H9 (cell line): ENCODE results near the gene ADA. TPM values are rescaled to one million over a fixed set of nuclear protein-coding genes. Genes with fewer than 3 reads are reported as not detected.

Experiments used
- DNase-seq: peaks from one replicate; pipeline ENCODE4 v3.0.0-alpha.2; 2017
- H2AFZ ChIP-seq: one replicate; pipeline ENCODE4 v1.6.1; 2013; ENCODE audit warnings: mild to moderate bottlenecking, low read length, control low read depth, moderate library complexity
- H2AK5ac ChIP-seq: 2 replicates; pipeline ENCODE4 v1.6.1; 2013; ENCODE audit warnings: low read length, control low read depth, mixed read lengths; ENCODE audit not compliant: insufficient read length
- H2BK120ac ChIP-seq: one replicate; pipeline ENCODE4 v1.6.1; 2013; ENCODE audit warnings: low read depth, mild to moderate bottlenecking, low read length, control low read depth, inconsistent platforms; ENCODE audit not compliant: poor library complexity, severe bottlenecking
- H2BK12ac ChIP-seq: 2 replicates; pipeline ENCODE4 v1.6.1; 2013; ENCODE audit warnings: low read length, control low read depth, mixed read lengths, low read depth; ENCODE audit not compliant: insufficient read length
- H2BK15ac ChIP-seq: 2 replicates; pipeline ENCODE4 v1.6.1; 2013; ENCODE audit warnings: low read depth, low read length, control low read depth
- H2BK20ac ChIP-seq: one replicate; pipeline ENCODE4 v1.6.1; 2013; ENCODE audit warnings: low read depth, mild to moderate bottlenecking, low read length, control low read depth, inconsistent platforms; ENCODE audit not compliant: poor library complexity, severe bottlenecking
- H2BK5ac ChIP-seq: 2 replicates; pipeline ENCODE4 v1.6.1; 2013; ENCODE audit warnings: low read length, control low read depth, mixed read lengths; ENCODE audit not compliant: insufficient read length
- H3K14ac ChIP-seq: 2 replicates; pipeline ENCODE4 v1.6.1; 2013; ENCODE audit warnings: low read length, control low read depth; ENCODE audit not compliant: insufficient read depth
- H3K18ac ChIP-seq: 2 replicates; pipeline ENCODE4 v1.6.1; 2013; ENCODE audit warnings: low read depth, mild to moderate bottlenecking, mixed read lengths, low read length, control low read depth; ENCODE audit not compliant: insufficient read length
- H3K23ac ChIP-seq: 2 replicates; pipeline ENCODE4 v1.6.1; 2013; ENCODE audit warnings: low read length, control low read depth, mixed read lengths, low read depth; ENCODE audit not compliant: insufficient read length
- H3K23me2 ChIP-seq: 2 replicates; pipeline ENCODE4 v1.6.1; 2013; ENCODE audit warnings: low read depth, mild to moderate bottlenecking, mixed read lengths, low read length, control low read depth; ENCODE audit not compliant: insufficient read length, poor library complexity, severe bottlenecking
- H3K27ac ChIP-seq: 2 replicates; pipeline ENCODE4 v1.5.1; 2013; ENCODE audit warnings: low read length, control low read depth, mixed read lengths, low read depth; ENCODE audit not compliant: insufficient read length
- H3K27me3 ChIP-seq: 2 replicates; pipeline ENCODE4 v1.6.1; 2013; ENCODE audit warnings: low read length, control low read depth, inconsistent platforms; ENCODE audit not compliant: insufficient read depth
- H3K4ac ChIP-seq: 2 replicates; pipeline ENCODE4 v1.6.1; 2013; ENCODE audit warnings: low read depth, mild to moderate bottlenecking, control low read depth, inconsistent platforms, low read length, moderate library complexity
- H3K4me1 ChIP-seq: 2 replicates; pipeline ENCODE4 v1.6.1; 2013; ENCODE audit warnings: low read length, control low read depth, inconsistent platforms; ENCODE audit not compliant: insufficient read depth
- H3K4me2 ChIP-seq: 2 replicates; pipeline ENCODE4 v1.6.1; 2013; ENCODE audit warnings: low read length, control low read depth, mixed read lengths; ENCODE audit not compliant: insufficient read length, insufficient read depth
- H3K56ac ChIP-seq: 2 replicates; pipeline ENCODE4 v1.6.1; 2013; ENCODE audit warnings: low read depth, mild to moderate bottlenecking, mixed read lengths, low read length, control low read depth; ENCODE audit not compliant: insufficient read length
- H3K79me1 ChIP-seq: 2 replicates; pipeline ENCODE4 v1.6.1; 2013; ENCODE audit warnings: low read depth, mild to moderate bottlenecking, moderate library complexity, low read length, control low read depth, inconsistent platforms; ENCODE audit not compliant: insufficient read depth, poor library complexity, severe bottlenecking
- H3K79me2 ChIP-seq: 2 replicates; pipeline ENCODE4 v1.6.1; 2013; ENCODE audit warnings: low read length, control low read depth, inconsistent platforms; ENCODE audit not compliant: insufficient read depth
- H3K9ac ChIP-seq: 2 replicates; pipeline ENCODE4 v1.6.1; 2013; ENCODE audit warnings: low read length, control low read depth, mixed read lengths; ENCODE audit not compliant: insufficient read length; ENCODE audit errors: extremely low read depth
- H3K9me3 ChIP-seq: one replicate; pipeline ENCODE4 v1.6.1; 2013; ENCODE audit warnings: low read depth, low read length, inconsistent platforms; ENCODE audit not compliant: control insufficient read depth
- H3T11ph ChIP-seq: one replicate; pipeline ENCODE4 v1.6.1; 2013; ENCODE audit warnings: mild to moderate bottlenecking, low read length, control low read depth, inconsistent platforms
- H4K20me1 ChIP-seq: one replicate; pipeline ENCODE4 v1.6.1; 2013; ENCODE audit not compliant: control insufficient read depth, insufficient read length, insufficient read depth
- H4K5ac ChIP-seq: 2 replicates; pipeline ENCODE4 v1.6.1; 2013; ENCODE audit warnings: low read depth, mild to moderate bottlenecking, mixed read lengths, low read length, control low read depth; ENCODE audit not compliant: insufficient read length
- H4K8ac ChIP-seq: replicated peaks from 2 replicates; pipeline ENCODE4 v1.6.1; 2013; ENCODE audit warnings: low read length, control low read depth, mixed read lengths, low read depth; ENCODE audit not compliant: insufficient read length
- H4K91ac ChIP-seq: 2 replicates; pipeline ENCODE4 v1.6.1; 2013; ENCODE audit warnings: low read depth, mild to moderate bottlenecking, moderate library complexity, mixed read lengths, low read length, control low read depth; ENCODE audit not compliant: insufficient read length
- H3K27ac Mint-ChIP-seq, 3 experiments: 2 replicates in 2 of 3; 3 replicates in 1 of 3; pipeline ENCODE4 v1.8.0; 2020 to 2021; ENCODE audit warnings: mixed read lengths in 3 of 3, mild to moderate bottlenecking in 1 of 3, moderate library complexity in 1 of 3
- H3K27me3 Mint-ChIP-seq: 2 replicates; pipeline ENCODE4 v1.8.0; 2021; ENCODE audit warnings: low read depth, mild to moderate bottlenecking, moderate library complexity, mixed read lengths
- H3K36me3 Mint-ChIP-seq, 3 experiments: 2 replicates in 2 of 3; 3 replicates in 1 of 3; pipeline ENCODE4 v1.8.0; 2020 to 2021; ENCODE audit warnings: low read depth in 3 of 3, mixed read lengths in 3 of 3; ENCODE audit not compliant: insufficient read depth in 1 of 3
- H3K4me1 Mint-ChIP-seq, 2 experiments: 2 replicates each; pipeline ENCODE4 v1.8.0; 2020; ENCODE audit warnings: mixed read lengths in 2 of 2
- H3K4me3 Mint-ChIP-seq, 2 experiments: 2 replicates in 1 of 2; 3 replicates in 1 of 2; pipeline ENCODE4 v1.8.0; 2020 to 2021; ENCODE audit warnings: mild to moderate bottlenecking in 2 of 2, mixed read lengths in 2 of 2, moderate library complexity in 1 of 2
- H3K9me3 Mint-ChIP-seq, 2 experiments: 2 replicates in 1 of 2; 3 replicates in 1 of 2; pipeline ENCODE4 v1.8.0; 2020; ENCODE audit warnings: mild to moderate bottlenecking in 2 of 2, mixed read lengths in 2 of 2, moderate library complexity in 1 of 2
- WGBS: extraction: QIAGEN DNeasy Blood & Tissue Kit; methylation state at CpG from one replicate; pipeline ENCODE4 v1.1.7; 2013; ENCODE audit warnings: missing lambda C conversion rate, low lambda C conversion rate, mixed read lengths; ENCODE audit not compliant: insufficient read length; ENCODE audit errors: extremely low coverage; 5-methylcytosine and 5-hydroxymethylcytosine counted together
- total RNA-seq: library from RNA; stranded (reverse); gene quantifications from 2 replicates; pipeline ENCODE4 v1.2.1, GENCODE V29; 2021
- TF ChIP-seq, protein P1 (sequence below): fragments of 200-600 bp; sonication (generic); conservative IDR thresholded peaks from 3 replicates; pipeline ENCODE4 v1.8.0; 2021; ENCODE audit warnings: antibody characterized with exemption, mild to moderate bottlenecking

The ADA gene
- total RNA-seq, 1 experiment from 2014 or later = 22.0 TPM

DNA sequence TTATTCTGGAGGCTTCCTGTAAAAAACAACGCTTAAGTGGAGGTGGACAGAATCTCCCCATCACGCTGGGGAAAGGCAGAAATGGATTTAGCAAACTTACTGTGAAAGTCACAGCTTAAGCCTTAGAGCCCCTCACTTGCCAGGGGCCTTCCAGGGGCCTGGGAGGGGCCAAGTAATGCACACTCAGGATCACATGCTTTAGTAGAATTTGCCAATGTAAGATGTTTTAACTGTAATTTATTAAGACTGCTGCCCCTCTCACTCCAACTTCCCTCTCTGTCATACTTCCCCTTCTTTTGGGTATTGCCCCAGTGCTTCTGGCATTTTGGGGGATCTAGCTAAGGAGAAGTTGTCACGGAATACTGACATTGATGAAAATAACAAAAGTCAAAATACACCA, 12.6 kb upstream of the ADA start:
- Histone ChIP-seq H3K27ac (no peak overlapping the region), H3K79me2 (no peaks in the 10 kb centered on the region), H4K91ac (no peak overlapping the region), H3K9me3 (no peaks in the 10 kb centered on the region), H3K4me1 (no peaks in the 10 kb centered on the region), H3T11ph (no peak overlapping the region), H3K56ac (no peak overlapping the region), H2BK12ac (no peak overlapping the region), H2BK5ac (no peak overlapping the region), H3K79me1 (no peaks in the 10 kb centered on the region), H3K27me3 (no peaks in the 10 kb centered on the region), H2BK20ac (no peak overlapping the region), H2BK120ac (no peak overlapping the region), H3K4me2 (no peak overlapping the region), H3K23me2 (no peaks in the 10 kb centered on the region), H2BK15ac (no peak overlapping the region), H4K20me1 (no peaks in the 10 kb centered on the region), H2AFZ (no peak overlapping the region), H3K4ac (no peak overlapping the region), H3K18ac (no peak overlapping the region), H3K23ac (no peak overlapping the region), H3K14ac (no peak overlapping the region), H4K8ac (no peak overlapping the region), H2AK5ac (no peak overlapping the region), H4K5ac (no peak overlapping the region), H3K9ac (no peak overlapping the region)
- Mint-ChIP-seq H3K9me3 (no peaks in the 10 kb centered on the region; a peak in 1 of 5 replicates), H3K36me3 (peaks cover 0 to 2% (median 0%) of the 10 kb centered on the region in 3 experiments; a peak in 2 of 7 replicates), H3K4me1 (peaks cover 4 to 5% of the 10 kb centered on the region in 2 experiments), H3K4me3 (no peak overlapping the region), H3K27me3 (peaks cover 4% of the 10 kb centered on the region), H3K27ac (no peak overlapping the region)
- DNase-seq = no peak
- TF ChIP-seq, protein P1, sequence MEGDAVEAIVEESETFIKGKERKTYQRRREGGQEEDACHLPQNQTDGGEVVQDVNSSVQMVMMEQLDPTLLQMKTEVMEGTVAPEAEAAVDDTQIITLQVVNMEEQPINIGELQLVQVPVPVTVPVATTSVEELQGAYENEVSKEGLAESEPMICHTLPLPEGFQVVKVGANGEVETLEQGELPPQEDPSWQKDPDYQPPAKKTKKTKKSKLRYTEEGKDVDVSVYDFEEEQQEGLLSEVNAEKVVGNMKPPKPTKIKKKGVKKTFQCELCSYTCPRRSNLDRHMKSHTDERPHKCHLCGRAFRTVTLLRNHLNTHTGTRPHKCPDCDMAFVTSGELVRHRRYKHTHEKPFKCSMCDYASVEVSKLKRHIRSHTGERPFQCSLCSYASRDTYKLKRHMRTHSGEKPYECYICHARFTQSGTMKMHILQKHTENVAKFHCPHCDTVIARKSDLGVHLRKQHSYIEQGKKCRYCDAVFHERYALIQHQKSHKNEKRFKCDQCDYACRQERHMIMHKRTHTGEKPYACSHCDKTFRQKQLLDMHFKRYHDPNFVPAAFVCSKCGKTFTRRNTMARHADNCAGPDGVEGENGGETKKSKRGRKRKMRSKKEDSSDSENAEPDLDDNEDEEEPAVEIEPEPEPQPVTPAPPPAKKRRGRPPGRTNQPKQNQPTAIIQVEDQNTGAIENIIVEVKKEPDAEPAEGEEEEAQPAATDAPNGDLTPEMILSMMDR = no peak
- WGBS = no CpG with 5 or more reads among the region's 3 CpGs
